ENCODE measurements around the gene SHQ1. TPM values are rescaled to one million over a fixed set of nuclear protein-coding genes. Genes with fewer than 3 reads are reported as not detected.

The SHQ1 gene
- total RNA-seq (2014; rRNA removed; shearing (Covaris generic); ENCODE audit: low replicate concordance), result 9.0 and 10.6 TPM in 2 replicates

DNA sequence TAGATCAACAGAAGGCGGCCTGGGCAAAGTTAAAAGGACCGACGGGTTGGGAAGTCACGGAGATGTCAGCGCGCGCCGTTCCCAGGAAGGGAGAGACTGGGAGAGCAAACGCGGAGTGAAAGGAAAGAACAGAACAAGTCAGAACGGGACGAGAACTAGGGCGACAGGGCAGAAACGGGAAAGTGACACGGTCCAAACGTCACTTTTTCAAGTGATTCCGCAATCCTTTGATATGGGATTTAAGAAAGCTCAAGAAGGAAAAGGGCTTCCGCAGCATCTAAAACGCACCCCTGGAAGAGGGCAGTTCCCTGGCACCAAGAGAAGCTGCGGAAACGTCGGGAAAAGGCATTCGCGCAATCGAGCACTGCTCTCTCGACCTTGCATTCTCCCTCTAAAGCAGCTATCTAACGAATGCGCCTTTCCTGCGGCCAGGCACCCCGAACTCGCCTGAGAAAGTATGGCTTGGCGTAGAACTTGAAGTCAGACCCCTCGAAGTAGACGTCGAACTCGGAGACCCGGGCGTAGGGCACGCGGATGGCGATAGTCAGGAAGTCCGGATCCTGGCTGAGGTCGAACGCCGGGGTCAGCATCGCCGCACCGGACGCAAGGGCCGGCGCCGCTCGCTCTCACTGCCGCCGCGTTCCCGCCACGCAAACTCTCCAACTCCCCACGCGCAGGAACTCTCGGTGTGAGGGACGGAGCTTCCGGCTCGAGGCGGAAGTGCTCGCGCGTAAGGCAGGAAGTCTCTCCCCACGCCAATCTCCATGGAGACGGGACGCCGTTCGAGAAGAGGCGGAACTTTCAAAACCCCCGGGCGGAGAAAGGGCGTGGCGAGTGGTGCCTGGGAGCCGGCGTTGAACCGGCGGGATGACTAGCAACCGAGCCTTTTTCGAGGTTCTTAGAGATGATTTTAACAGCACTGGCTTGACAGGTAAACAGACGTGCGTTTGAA, at the start of gene SHQ1:
TSS of gene SHQ1 (minus strand) at position 695 of the 952 bp plus-strand sequence. CDS start at position 590, 105 bp downstream.
- in situ Hi-C loops (cut with HindIII; ENCODE audit: low pct_unique_long_range_greater_than_20kb, low sequenced_read_pairs), result no loop called here
- peak; percentile 82 for DNase-seq (ENCODE audit: low read depth)

DNA sequence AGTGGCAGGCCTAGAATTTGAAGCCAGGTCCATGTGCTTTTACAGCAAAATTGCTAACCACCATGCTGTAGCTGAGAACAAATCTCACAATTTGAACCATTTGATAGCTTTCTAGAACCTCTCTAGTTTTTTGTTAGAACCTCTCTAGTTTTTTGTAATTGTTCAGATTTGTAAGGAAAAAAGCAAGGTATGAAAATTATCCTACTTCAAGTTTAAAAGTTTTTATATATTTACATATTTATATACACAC, 49.4 kb upstream of the SHQ1 start:
- DNase-seq (ENCODE audit: low read depth), result no peak

GRCh38 chr3:72896996-72897757, 48.9 kb upstream of the SHQ1 start:
- in situ Hi-C loops (cut with HindIII; ENCODE audit: low pct_unique_long_range_greater_than_20kb, low sequenced_read_pairs), result no loop called here
- DNase-seq (ENCODE audit: low read depth), result no peak

More for the DNA sequence above, 49.4 kb upstream of the SHQ1 start:
- in situ Hi-C loops (cut with HindIII; ENCODE audit: low pct_unique_long_range_greater_than_20kb, low sequenced_read_pairs), result no loop called here

DNA sequence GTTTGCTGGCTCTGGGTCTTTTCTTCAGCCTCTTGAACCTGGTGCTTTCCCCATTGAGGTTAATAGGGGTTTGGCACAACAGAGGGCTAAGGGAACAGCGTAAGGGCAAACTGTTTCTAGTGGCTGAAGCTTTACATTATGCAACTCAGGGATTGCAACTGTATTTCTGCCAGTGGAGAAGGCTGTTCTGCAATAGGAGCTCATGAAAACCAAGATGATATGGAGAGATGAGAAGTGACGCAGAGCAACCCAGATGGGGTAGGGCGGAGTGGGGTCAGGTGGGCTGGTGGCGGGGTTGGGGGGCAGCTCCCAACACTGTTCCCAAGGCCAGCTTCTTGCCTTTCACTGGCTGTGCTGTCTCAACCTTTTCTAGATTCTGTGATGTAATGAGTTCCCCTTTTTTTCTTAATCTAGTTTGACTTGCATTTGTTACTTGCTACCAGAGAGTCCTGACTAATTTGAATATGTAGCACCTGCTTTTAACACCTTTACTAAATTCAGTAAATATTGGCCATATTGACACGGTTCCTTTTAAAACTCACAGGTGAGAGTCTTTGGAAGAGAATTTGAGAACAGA, 46.8 kb upstream of the SHQ1 start:
- in situ Hi-C loops (cut with HindIII; ENCODE audit: low pct_unique_long_range_greater_than_20kb, low sequenced_read_pairs), result no loop called here
- no peak for DNase-seq (ENCODE audit: low read depth)

- no peak for DNase-seq (ENCODE audit: low read depth)
- in situ Hi-C loops (cut with HindIII; ENCODE audit: low pct_unique_long_range_greater_than_20kb, low sequenced_read_pairs), result no loop called here
Observed at GRCh38 chr3:72892870-72893269, 44.6 kb upstream of the SHQ1 start.

DNA sequence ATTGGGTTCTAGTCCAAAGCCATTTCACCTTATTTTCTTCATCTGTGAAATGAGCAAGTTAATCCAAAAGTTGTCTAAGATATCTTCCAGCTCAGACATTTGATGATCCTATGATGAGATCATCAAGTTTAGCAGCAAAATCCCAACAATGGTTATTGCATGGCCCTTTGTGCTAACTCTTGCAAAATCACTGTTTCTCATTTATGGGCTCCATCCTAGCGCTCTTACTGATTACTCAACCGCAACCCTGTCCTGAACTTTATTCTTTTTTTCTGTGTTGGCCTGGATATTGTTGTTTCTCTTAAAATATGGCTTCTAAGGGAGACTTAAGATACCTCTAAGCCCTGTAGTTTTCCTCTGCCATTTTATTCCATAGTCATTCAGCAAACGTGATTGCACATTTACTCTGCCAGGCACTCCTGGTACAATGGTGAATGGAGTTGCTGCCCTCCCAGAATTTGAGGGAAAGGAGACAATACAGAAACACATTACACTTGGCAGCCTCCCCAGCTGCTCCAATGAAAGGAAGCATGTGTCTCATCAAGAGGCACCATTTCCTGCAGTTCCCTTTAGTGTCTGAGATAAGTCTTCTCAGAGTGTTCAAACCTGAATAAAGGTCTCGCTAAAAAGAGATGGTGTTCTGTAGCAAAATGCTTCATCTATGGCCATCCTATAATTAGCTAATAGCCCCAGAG, 44.0 kb upstream of the SHQ1 start:
- in situ Hi-C loops (cut with HindIII; ENCODE audit: low pct_unique_long_range_greater_than_20kb, low sequenced_read_pairs), result no loop called here
- DNase-seq (ENCODE audit: low read depth), result no peak

DNA sequence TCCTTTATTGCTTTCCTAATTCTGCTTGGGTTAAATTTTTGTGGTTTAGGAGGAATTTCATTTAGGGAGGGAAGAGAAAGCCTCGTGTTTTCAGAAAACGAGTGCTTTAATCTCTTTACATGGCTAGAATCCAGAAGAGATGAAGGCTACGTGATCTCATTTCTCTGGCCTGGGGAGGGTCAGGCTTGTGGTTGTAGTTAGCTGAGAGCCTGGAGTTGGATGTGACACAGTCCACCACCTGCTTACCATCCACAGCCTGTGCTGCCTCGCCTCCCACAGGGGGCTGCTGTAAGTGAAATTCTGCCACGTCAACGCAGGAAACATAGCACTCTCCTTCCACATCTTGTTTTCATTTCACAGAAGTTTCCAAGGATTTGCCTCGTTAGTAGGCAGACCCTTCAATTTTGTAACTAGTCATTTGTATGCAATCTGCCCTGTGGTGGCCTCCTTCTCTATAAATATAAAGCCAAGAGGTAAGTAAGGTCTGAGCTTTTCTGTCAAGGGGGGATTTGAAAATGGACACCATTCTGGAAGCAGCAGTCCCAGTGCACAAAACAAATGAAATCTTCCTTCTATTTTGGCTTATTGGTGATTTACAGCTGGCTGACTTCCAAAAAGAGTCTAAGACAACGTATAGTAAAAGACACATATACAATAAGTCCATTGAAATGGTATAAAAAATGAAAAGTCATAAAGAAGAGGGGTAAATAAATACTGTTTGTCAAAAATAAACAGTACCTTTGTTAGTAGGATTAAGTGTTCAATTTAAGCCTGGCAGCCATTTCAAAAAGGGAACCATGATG, 43.0 kb upstream of the SHQ1 start:
- in situ Hi-C loops (cut with HindIII; ENCODE audit: low pct_unique_long_range_greater_than_20kb, low sequenced_read_pairs), result no loop called here
- no peak for DNase-seq (ENCODE audit: low read depth)

- DNase-seq (ENCODE audit: low read depth), result no peak
- in situ Hi-C loops (cut with HindIII; ENCODE audit: low pct_unique_long_range_greater_than_20kb, low sequenced_read_pairs), result no loop called here
Observed at GRCh38 chr3:72890166-72890925, 42.1 kb upstream of the SHQ1 start.

DNA sequence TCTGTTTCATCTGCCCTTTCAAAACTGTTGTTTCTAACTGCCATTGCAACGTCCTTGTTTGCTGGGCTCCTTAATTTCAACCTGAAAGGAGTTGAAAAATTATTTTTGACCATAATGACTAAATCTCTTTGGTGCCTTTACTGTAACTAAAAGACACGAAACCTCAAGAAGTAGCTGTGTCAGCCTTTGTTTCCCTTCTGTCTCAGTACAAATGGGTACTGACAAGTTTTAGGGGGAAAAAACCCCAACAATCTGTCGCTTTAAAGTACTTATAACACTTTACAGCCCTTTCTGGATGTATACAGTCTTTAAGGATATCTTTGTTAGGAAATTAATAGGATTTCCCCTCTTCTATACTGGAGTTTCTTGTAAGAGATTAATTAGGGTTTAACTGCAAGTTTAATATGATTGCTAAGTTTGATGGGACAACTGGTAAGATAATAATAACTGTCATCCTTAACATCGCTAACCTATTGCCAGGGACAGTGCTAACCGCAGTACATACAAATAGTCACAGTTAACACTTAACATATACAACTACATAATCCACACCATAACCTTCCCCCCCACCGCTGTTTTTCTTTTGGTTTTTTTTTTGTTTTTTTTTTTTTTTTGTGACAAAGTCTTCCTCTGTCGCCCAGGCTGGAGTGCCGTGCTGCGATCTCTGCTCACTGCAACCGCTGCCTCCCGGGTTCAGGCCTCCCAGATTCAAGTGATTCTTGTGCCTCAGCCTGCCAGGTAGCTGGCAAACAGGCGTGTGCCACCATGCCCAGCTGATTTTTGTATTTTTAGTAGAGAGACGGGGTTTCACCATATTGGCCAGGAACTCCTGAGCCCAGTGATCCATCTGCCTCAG, 41.3 kb upstream of the SHQ1 start:
- in situ Hi-C loops (cut with HindIII; ENCODE audit: low pct_unique_long_range_greater_than_20kb, low sequenced_read_pairs), result no loop called here
- DNase-seq (ENCODE audit: low read depth), result no peak

GRCh38 chr3:72888546-72889309, 40.5 kb upstream of the SHQ1 start:
- in situ Hi-C loops (cut with HindIII; ENCODE audit: low pct_unique_long_range_greater_than_20kb, low sequenced_read_pairs), result no loop called here

DNA sequence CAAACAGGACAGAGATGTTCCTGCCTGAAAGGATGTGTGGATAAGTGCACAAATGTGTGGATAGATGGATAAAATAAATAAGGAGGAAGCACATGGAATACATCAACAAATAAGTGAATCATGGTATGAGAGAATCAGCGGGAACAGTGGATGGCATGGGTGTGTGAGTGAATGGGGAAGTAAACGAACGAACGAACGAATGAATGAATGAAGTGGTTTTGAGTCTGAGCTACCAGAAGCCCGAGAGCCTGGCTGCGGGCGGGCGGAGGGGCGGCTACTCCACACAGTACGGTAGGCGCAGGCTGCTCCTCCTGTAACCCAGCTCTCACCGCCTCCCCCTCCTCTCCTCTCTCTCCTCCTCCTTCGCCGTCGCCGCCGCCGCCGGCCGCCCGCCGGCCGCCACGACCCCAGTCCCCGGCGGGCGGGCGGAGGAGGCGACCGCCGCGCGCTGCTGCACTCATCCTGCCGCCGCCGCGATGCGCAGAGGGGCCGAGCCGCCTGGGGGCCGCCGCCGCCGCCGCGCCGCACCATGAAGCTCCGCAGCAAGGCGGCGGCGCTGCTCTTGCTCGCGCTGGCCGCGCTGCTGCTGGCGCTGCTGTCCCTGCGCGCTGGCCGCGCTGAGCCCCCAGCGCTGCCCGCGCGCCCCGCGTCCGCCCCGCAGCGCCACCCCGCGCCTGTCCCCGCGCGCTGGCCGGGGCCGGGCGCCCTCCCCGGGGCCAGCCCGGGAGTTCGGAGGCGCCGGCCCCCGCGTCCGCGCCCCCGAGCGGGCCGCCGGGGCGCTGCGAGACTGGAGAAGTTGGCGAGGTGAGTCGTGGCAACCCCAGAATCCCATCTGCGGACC, 39.7 kb upstream of the SHQ1 start, which contains the start of gene GXYLT2:
TSS of gene GXYLT2 (plus strand) at position 342 of the 841 bp plus-strand sequence. CDS start at position 530, 188 bp downstream.
- in situ Hi-C loops (cut with HindIII; ENCODE audit: low pct_unique_long_range_greater_than_20kb, low sequenced_read_pairs), result no loop called here
- DNase-seq (ENCODE audit: low read depth), result peak; percentile 55

More at GRCh38 chr3:72888546-72889309, 40.5 kb upstream of the SHQ1 start:
- no peak for DNase-seq (ENCODE audit: low read depth)

DNA sequence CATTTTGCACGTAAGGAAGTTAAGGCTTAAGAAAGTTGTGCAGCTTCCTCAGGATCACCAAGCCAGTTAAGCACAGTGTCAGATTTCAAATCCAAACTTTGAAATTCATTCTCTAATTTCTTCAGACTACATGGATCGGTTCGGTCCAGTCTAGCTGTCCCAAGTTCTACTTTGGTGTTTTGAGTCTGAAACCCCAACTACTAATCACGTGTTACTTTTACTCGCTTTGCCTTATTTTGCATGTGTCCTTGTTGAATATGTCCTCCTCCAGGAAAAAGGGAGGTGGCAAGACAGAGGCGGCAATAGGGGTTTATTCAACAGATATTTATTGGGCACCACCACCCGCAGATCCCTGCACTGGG, 39.1 kb upstream of the SHQ1 start:
- no peak for DNase-seq (ENCODE audit: low read depth)
- in situ Hi-C loops (cut with HindIII; ENCODE audit: low pct_unique_long_range_greater_than_20kb, low sequenced_read_pairs), result no loop called here

DNA sequence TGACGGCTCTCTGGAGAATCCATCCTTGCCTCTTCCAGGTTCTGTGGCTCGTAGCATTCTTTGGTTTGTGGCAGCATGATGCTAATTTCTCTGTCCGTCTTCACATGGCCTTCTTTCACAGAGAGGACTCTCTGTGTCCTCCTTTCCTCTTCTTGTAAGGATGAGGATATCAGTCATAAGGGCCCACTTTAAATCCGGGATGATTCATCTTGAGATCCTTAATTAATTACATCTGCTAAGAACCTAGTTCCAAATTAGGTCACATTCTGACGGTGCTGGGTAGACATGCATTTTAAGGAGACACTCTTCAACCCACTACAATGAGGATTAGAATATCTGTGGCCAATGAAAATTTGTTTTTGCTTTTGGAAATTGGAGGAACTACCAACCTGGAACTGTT, 23.9 kb upstream of the SHQ1 start:
- in situ Hi-C loops (cut with HindIII; ENCODE audit: low pct_unique_long_range_greater_than_20kb, low sequenced_read_pairs), result no loop called here
- no peak for DNase-seq (ENCODE audit: low read depth)

DNA sequence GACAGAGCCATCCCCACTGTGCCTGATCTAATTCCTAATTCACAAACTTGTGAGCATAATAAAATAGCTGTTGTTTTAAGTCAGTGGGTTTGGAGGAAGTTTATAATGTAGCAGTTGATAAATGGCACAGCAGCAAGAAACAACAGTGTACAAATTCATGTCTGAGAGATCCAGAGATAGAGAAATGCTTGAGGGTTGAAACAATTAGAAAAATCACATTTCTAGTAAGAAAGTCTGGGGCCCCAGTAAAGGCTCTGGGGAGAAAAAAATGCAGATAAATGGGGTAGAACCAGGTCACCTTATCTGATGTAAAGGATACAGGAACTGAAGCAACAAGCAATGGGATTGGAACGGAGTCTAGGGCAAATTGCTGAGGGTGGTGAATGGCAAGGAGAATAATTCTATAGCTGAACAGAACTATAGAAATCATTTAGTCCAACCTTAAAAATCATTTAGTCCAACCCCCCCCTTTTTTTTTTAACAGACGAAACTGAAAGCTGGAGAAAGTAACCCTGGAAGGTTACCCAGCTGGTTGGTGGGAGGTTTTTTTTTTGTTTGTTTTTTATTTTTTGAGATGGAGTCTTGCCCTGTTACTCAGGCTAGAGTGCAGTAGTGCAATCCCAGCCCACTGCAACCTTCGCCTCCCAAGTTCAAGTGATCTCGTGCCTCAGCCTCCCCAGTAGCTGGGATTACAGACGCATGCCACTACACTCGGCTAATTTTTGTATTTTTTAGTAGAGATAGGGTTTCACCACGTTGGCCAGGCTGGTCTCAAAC, 14.3 kb upstream of the SHQ1 start:
- in situ Hi-C loops (cut with HindIII; ENCODE audit: low pct_unique_long_range_greater_than_20kb, low sequenced_read_pairs), result no loop called here
- DNase-seq (ENCODE audit: low read depth), result no peak

Data from Caki2 (cell line).